GM12801 (cell line): ENCODE measurements around the gene VPREB3.

Source experiments
- TF ChIP-seq, protein P1 (sequence below): IDR thresholded peaks from one replicate; pipeline ENCODE4 v1.5.1; 2011; ENCODE audit warnings: control low read depth; ENCODE audit not compliant: insufficient read length; ENCODE audit errors: extremely low read depth

VPREB3 gene

DNA sequence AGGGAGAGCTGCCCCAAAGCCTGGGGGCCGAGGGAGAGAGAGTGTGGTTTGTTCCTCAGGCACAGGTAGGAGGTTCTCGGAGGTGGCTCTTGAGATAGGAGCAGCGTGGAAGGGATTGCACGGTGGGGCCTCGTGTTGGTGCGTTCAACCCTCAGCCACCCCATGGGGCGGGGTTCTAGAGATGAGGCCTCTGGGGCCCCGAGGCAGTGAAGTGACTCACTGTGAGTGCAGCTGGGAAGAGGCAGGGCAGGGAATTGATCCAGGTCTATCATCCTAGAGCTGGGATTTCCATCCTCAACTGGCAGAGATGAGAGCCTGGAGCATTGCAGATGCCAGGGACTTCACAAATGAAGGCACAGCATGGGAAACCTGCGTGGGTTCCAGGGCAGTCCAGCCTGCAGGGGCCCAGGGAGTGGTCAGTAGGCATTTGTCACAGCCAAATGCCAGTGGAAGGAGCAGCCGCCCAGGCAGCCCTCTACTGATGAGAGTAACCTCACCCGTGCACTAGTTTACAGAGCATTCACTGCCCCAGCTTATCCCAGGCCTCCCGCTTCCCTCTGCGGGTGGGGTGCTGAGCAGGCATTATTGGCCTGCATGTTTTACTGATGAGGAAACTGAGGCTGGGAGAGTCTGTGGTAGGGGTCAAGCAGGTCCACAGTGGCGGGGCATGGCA is 27.4 kb upstream of the VPREB3 start:
- TF ChIP-seq, protein P1, sequence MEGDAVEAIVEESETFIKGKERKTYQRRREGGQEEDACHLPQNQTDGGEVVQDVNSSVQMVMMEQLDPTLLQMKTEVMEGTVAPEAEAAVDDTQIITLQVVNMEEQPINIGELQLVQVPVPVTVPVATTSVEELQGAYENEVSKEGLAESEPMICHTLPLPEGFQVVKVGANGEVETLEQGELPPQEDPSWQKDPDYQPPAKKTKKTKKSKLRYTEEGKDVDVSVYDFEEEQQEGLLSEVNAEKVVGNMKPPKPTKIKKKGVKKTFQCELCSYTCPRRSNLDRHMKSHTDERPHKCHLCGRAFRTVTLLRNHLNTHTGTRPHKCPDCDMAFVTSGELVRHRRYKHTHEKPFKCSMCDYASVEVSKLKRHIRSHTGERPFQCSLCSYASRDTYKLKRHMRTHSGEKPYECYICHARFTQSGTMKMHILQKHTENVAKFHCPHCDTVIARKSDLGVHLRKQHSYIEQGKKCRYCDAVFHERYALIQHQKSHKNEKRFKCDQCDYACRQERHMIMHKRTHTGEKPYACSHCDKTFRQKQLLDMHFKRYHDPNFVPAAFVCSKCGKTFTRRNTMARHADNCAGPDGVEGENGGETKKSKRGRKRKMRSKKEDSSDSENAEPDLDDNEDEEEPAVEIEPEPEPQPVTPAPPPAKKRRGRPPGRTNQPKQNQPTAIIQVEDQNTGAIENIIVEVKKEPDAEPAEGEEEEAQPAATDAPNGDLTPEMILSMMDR, result no peak

DNA sequence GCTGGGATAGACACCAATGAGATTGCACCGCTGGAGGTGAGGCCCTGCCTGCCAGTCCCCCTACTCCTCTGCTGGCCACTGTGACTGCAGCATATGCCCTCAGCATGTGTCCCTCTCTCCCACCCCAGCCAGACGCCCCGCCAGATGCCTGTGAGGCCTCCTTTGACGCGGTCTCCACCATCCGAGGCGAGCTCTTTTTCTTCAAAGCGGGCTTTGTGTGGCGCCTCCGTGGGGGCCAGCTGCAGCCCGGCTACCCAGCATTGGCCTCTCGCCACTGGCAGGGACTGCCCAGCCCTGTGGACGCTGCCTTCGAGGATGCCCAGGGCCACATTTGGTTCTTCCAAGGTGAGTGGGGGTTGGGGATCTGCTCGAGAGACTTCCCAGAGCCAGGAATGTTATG is 26.8 kb upstream of the VPREB3 start:
- TF ChIP-seq, protein P1, result no peak

DNA sequence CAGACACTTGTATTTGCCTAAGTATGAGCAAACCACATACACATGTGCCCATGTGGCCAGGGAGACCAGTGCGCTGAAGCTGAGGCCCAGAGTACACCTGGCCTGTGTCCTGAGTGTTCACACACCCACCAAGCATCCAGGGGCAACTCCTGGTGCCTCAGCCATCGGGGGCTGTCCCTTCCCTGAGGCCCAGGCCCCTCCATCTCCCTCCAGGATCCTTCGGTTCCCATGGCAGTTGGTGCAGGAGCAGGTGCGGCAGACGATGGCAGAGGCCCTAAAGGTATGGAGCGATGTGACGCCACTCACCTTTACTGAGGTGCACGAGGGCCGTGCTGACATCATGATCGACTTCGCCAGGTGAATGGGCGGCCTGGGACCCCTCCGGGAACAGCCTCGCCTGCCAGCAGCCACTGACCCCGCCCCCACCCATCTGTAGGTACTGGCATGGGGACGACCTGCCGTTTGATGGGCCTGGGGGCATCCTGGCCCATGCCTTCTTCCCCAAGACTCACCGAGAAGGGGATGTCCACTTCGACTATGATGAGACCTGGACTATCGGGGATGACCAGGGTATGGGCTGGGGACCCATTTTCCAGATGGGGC is 26.0 kb upstream of the VPREB3 start:
- TF ChIP-seq, protein P1, result no peak

DNA sequence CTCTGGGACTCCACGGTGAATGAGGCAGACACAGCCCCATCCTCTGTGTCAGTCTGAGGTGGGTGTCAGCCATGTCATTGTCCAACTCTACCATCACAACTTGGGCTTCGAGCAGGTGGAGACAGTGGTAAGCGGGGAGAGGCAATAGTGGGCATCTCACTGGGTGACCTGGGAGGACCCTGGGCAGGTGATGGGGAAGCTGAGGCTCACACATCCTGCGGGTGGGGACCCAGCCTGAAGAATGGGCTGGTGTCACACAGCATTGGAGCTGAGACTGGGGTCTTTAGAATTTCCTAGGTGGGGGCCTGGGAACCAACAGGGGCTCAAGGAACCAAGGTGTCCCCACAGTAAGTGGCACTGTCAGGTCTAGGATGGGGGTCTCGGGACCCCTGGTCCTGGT is 25.5 kb upstream of the VPREB3 start:
- TF ChIP-seq, protein P1, result no peak

DNA sequence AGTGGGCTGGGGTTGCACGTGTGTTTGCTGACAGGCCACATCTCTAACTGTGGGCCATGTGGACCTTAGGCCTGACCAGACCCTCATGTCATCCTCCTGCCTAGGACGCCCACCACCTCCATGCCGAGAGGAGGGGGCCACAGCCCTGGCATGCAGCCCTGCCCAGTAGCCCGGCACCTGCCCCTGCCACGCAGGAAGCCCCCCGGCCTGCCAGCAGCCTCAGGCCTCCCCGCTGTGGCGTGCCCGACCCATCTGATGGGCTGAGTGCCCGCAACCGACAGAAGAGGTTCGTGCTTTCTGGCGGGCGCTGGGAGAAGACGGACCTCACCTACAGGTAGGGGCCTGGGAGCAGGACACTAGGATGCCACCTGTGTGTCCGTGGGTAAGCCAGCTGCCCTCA is 24.9 kb upstream of the VPREB3 start:
- TF ChIP-seq, protein P1, result no peak

DNA sequence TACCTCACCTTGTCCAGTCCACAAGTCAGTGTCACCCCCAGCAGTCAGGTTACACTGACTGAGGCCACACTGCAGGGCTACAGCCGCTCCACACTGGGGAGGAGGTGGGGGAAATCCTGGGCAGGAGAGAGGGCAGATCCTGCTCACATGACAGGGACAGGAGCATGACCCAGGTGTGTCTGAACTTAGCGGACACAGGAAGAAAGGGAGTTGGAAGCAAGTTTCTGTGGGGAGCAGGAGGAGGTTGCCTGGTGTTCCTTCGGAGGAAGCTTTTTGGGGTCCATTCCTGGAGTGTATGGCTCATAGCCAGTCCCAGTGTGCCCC is 24.3 kb upstream of the VPREB3 start:
- TF ChIP-seq, protein P1, result no peak

DNA sequence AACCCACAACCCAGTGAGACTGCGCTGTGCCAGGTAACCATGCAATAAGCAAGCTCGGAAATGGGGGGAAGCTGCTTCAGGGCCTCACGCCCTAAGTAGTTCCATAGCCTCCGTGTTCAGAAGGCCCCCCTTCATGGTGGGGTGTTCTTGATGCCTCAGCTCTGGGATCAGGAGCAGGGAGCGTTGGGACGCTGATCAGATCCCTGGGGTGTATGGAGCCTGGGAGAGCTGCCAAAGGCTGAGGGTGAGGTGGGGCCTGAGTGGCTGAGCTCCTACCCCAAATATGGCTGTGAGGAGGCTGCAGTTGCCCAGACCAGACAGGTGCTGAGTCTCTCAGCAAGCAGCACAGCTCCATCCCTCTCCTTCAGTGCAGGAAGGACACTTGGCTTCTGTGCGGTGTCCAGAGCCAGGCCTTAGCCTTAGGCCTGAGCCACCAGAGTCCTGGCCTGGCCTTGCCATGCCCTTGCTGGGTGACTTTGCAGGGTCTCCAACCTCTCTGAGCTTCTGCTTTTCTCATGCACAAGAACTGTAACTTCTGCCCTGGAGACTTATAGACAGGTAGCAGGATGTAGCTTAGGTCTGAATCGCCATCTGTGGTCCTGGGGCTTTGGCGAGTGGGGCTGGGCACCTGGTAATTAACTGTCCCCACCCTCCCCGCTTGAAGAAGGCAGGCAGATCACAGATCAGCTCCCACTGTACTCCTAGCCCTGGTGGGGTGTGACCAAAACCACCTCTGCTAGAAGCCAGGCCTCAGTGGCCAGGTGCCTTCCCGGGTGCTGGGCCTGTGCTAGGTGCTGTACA is 23.8 kb upstream of the VPREB3 start:
- TF ChIP-seq, protein P1, result no peak
